IMR-90 (cell line): Measurements from ENCODE around the gene MLIP. TPM values are rescaled to one million over a fixed set of nuclear protein-coding genes. Genes with fewer than 3 reads are reported as not detected.

Experiments used
- ATAC-seq: fragments of 200-7000 bp; cut with Tn5 transposase; 2 replicates; pipeline ENCODE4 v1.9.1; 2020; ENCODE audit warnings: low read depth, mild to moderate bottlenecking, moderate library complexity
- BruUV-seq: library from RNA; stranded (reverse); fragments of 400-500 nt; replicated peaks from 2 replicates; lab custom pipeline; 2021; lab: Mats Ljungman, UMichigan
- CTCF ChIA-PET: fragments of 300-600 bp; formaldehyde crosslinking; extraction: SDS; loops from one replicate; lab custom pipeline; 2021; ENCODE audit warnings: antibody characterized with exemption; lab: Yijun Ruan, JAX
- POLR2A ChIA-PET: fragments of 300-600 bp; sonication (Branson Sonifier 250); formaldehyde crosslinking; loops from one replicate; lab custom pipeline; 2022; ENCODE audit warnings: antibody characterized with exemption; ENCODE audit not compliant: unreplicated experiment; lab: Charles Lee
- DNase-seq: peaks from one replicate; pipeline ENCODE4 v3.0.0; 2013
- H2AFZ ChIP-seq: replicated peaks from 2 replicates; pipeline ENCODE3; 2013; ENCODE audit warnings: low read length, mild to moderate bottlenecking; ENCODE audit not compliant: poor library complexity
- H2AK5ac ChIP-seq: 2 replicates; pipeline ENCODE4 v1.6.1; 2013; ENCODE audit warnings: low read depth, low read length, inconsistent platforms
- H2AK9ac ChIP-seq: replicated peaks from 2 replicates; pipeline ENCODE3; 2013; ENCODE audit warnings: mild to moderate bottlenecking, low read depth, low read length, moderate library complexity; ENCODE audit not compliant: poor library complexity
- H2BK120ac ChIP-seq: 2 replicates; pipeline ENCODE4 v1.6.1; 2013; ENCODE audit warnings: low read depth, low read length, inconsistent platforms
- H2BK15ac ChIP-seq: 3 replicates; pipeline ENCODE4 v1.6.1; 2013; ENCODE audit warnings: low read depth, low read length, inconsistent platforms
- H2BK20ac ChIP-seq: 2 replicates; pipeline ENCODE4 v1.6.1; 2013; ENCODE audit warnings: low read depth, mild to moderate bottlenecking, inconsistent platforms, low read length, moderate library complexity
- H2BK5ac ChIP-seq: 2 replicates; pipeline ENCODE4 v1.6.1; 2013; ENCODE audit warnings: mild to moderate bottlenecking, low read depth, low read length, inconsistent platforms; ENCODE audit not compliant: poor library complexity, severe bottlenecking
- H3K14ac ChIP-seq: replicated peaks from 2 replicates; pipeline ENCODE4 v1.6.1; 2013; ENCODE audit warnings: low read depth, low read length, inconsistent platforms
- H3K18ac ChIP-seq: 2 replicates; pipeline ENCODE4 v1.6.1; 2013; ENCODE audit warnings: low read depth, low read length, control low read depth
- H3K23ac ChIP-seq: 2 replicates; pipeline ENCODE4 v1.6.1; 2013; ENCODE audit warnings: low read depth, low read length, inconsistent platforms
- H3K27ac ChIP-seq: 2 replicates; pipeline ENCODE4 v1.5.1; 2013; ENCODE audit warnings: mild to moderate bottlenecking, control low read depth, low read length; ENCODE audit not compliant: insufficient read depth
- H3K27me3 ChIP-seq: 2 replicates; pipeline ENCODE4 v1.6.1; 2013; ENCODE audit warnings: low read length; ENCODE audit not compliant: control insufficient read depth, insufficient read depth
- H3K36me3 ChIP-seq: 2 replicates; pipeline ENCODE4 v1.6.1; 2013; ENCODE audit warnings: low read length, mixed read lengths; ENCODE audit not compliant: control insufficient read depth, insufficient read depth
- H3K4ac ChIP-seq: 2 replicates; pipeline ENCODE4 v1.6.1; 2013; ENCODE audit warnings: low read depth, low read length, inconsistent platforms
- H3K4me1 ChIP-seq: 2 replicates; pipeline ENCODE4 v1.6.1; 2013; ENCODE audit warnings: low read length, mixed read lengths; ENCODE audit not compliant: control insufficient read depth, insufficient read depth
- H3K4me2 ChIP-seq: 2 replicates; pipeline ENCODE4 v1.6.1; 2013; ENCODE audit warnings: low read depth, mild to moderate bottlenecking, control low read depth, low read length, moderate library complexity
- H3K4me3 ChIP-seq: 2 replicates; pipeline ENCODE4 v1.5.1; 2013; ENCODE audit warnings: low read depth, mild to moderate bottlenecking, control low read depth, low read length, moderate library complexity; ENCODE audit not compliant: insufficient read depth
- H3K56ac ChIP-seq: 2 replicates; pipeline ENCODE4 v1.6.1; 2013; ENCODE audit warnings: low read length, inconsistent platforms; ENCODE audit not compliant: insufficient read depth; ENCODE audit errors: extremely low read depth
- H3K79me1 ChIP-seq, 2 experiments: 2 replicates each; pipeline ENCODE4 v1.6.1; 2013; ENCODE audit warnings: low read length in 2 of 2, inconsistent platforms in 1 of 2, low read depth in 1 of 2
- H3K9ac ChIP-seq: 2 replicates; pipeline ENCODE4 v1.6.1; 2013; ENCODE audit warnings: low read depth, low read length, control low read depth
- H3K9me1 ChIP-seq: 2 replicates; pipeline ENCODE4 v1.6.1; 2013; ENCODE audit warnings: low read length, inconsistent platforms; ENCODE audit not compliant: insufficient read depth
- H3K9me3 ChIP-seq: 2 replicates; pipeline ENCODE4 v1.6.1; 2013; ENCODE audit warnings: low read length; ENCODE audit not compliant: control insufficient read depth, insufficient read depth
- H4K20me1 ChIP-seq: 2 replicates; pipeline ENCODE4 v1.6.1; 2013; ENCODE audit warnings: low read length, inconsistent platforms; ENCODE audit not compliant: insufficient read depth
- H4K5ac ChIP-seq: 2 replicates; pipeline ENCODE4 v1.6.1; 2013; ENCODE audit warnings: mild to moderate bottlenecking, low read depth, low read length, control low read depth
- H4K8ac ChIP-seq, 2 experiments: 2 replicates each; pipeline ENCODE4 v1.6.1; 2013; ENCODE audit warnings: low read depth in 2 of 2, low read length in 2 of 2, control low read depth in 1 of 2, inconsistent platforms in 1 of 2
- H4K91ac ChIP-seq: 2 replicates; pipeline ENCODE4 v1.6.1; 2013; ENCODE audit warnings: low read depth, low read length, inconsistent platforms; ENCODE audit not compliant: insufficient read depth
- MAFK ChIP-seq: IDR thresholded peaks from 2 replicates; pipeline ENCODE4 v1.6.1; 2012; ENCODE audit warnings: low read depth, low read length, improper control_type of control experiment
- NFE2L2 ChIP-seq: fragments of 150-350 bp; IDR thresholded peaks from 2 replicates; pipeline ENCODE4 v1.6.1; 2016; ENCODE audit warnings: low read depth, mild to moderate bottlenecking, low read length
- dilution Hi-C: fragments of 300-500 bp; cut with HindIII; formaldehyde crosslinking; loops from one replicate; pipeline ENCODE4 v1.14.3; 2018; ENCODE audit warnings: low sequenced_read_pairs; ENCODE audit not compliant: unreplicated experiment
- in situ Hi-C: fragments of 300-500 bp; cut with MboI; formaldehyde crosslinking; loops from 3 replicates; pipeline ENCODE4 v1.14.3; 2019; ENCODE audit warnings: low sequenced_read_pairs, inconsistent platforms, mixed read lengths
- intact Hi-C: fragments of 100-400 bp; cut with micrococcal nuclease; formaldehyde crosslinking; loops from 2 replicates; pipeline ENCODE4 v1.10.0; 2022
- polyA plus RNA-seq, 3 experiments: library from polyadenylated mRNA; depleted of rRNA; stranded (reverse); fragments of >200 nt; gene quantifications; 2 replicates each; pipeline ENCODE4 v1.2.3, GENCODE V29; 2012; ENCODE audit warnings: low replicate concordance in 1 of 3
- total RNA-seq: library from RNA; depleted of rRNA; stranded (reverse); fragments of >200 nt; gene quantifications from 2 replicates; pipeline ENCODE4 v1.2.3, GENCODE V29; 2012

MLIP gene
- total and polyA plus RNA-seq, 2 of the 4 experiments (the other 2 are of a cell fraction), result not detected

GRCh38 chr6:54274383-54274782 is 163.1 kb downstream of the MLIP start:
- Histone ChIP-seq H2AK5ac (no peak overlapping the region), H2BK120ac (no peak overlapping the region), H3K4me1 (no peaks in the 10 kb centered on the region), H2BK15ac (no peak overlapping the region), H2AFZ (no peak overlapping the region), H3K27me3 (no peaks in the 10 kb centered on the region), H3K23ac (no peak overlapping the region), H3K9me1 (no peaks in the 10 kb centered on the region), H2BK5ac (no peak overlapping the region), H3K36me3 (no peaks in the 10 kb centered on the region), H3K14ac (no peak overlapping the region), H3K79me1 (no peaks in the 10 kb centered on the region), H3K4me3 (no peak overlapping the region), H3K4me2 (no peak overlapping the region), H4K20me1 (no peaks in the 10 kb centered on the region), H3K4ac (no peak overlapping the region), H4K91ac (no peak overlapping the region), H3K9ac (no peak overlapping the region), H2BK20ac (no peak overlapping the region), H3K56ac (no peak overlapping the region), H3K18ac (no peak overlapping the region), H4K5ac (no peak overlapping the region), H4K8ac (no peak overlapping the region), H3K27ac (no peak overlapping the region), H3K9me3 (no peaks in the 10 kb centered on the region), H2AK9ac (no peak overlapping the region)
- ChIA-PET POLR2A (no interaction called here), CTCF (no interaction called here)
- dilution Hi-C loops (no loop called here), intact Hi-C loops (no loop called here), in situ Hi-C loops (loop anchor here (25.0 kb wide), 1 partner anchor 788 kb away; no protein-coding TSS in a partner anchor)
- peak; percentile 69 for TF ChIP-seq MAFK
- TF ChIP-seq NFE2L2, result no peak
- no peak for DNase-seq
- ATAC-seq, result no peak
- no TSS peak for BruUV-seq
